MM.1S (cell line): ENCODE results near the gene EML6.

Experiments
- CTCF ChIP-seq: fragments of 300-600 bp; sonication (generic); IDR thresholded peaks from 2 replicates; pipeline ENCODE4 v1.5.1; 2016; ENCODE audit warnings: antibody characterized with exemption, low read length, mixed read lengths
- EZH2 ChIP-seq: fragments of 300-600 bp; sonication (generic); optimal IDR thresholded peaks from 2 replicates; pipeline ENCODE3; 2017; ENCODE audit warnings: low read depth, mild to moderate bottlenecking, antibody characterized with exemption, low read length, mixed read lengths
- EZH2phosphoT487 ChIP-seq: fragments of 300-600 bp; sonication (generic); IDR thresholded peaks from 2 replicates; pipeline ENCODE4 v1.6.1; 2018; ENCODE audit warnings: antibody characterized with exemption, low read length

- TF ChIP-seq EZH2 (no peak), CTCF (no peak), EZH2phosphoT487 (no peak)
These were observed 616 bp downstream of the EML6 start for GRCh38 chr2:54723996-54724559.
